ENCODE results near the gene MFSD12.

The MFSD12 gene

GRCh38 chr19:3575949-3576673 lies 18.7 kb upstream of the MFSD12 start:
- Histone ChIP-seq H3K9ac (ENCODE audit: low read length) (no peak overlapping the region), H3K27ac (ENCODE audit: low read length) (no peak overlapping the region), H3K36me3 (replicated peaks; ENCODE audit: insufficient read depth, low read length) (no peaks in the 10 kb centered on the region), H3K9me3 (replicated peaks; ENCODE audit: insufficient read depth, low read length) (no peaks in the 10 kb centered on the region), H4K20me1 (ENCODE audit: insufficient read depth, low read length) (no peaks in the 10 kb centered on the region), H3F3A (ENCODE audit: insufficient read depth, low read length) (0 out of 2 replicates have a peak, but pooled peaks cover 9% of the 10 kb centered on the region), H3K4me3 (ENCODE audit: low read length) (no peak overlapping the region), H3K4me1 (ENCODE audit: low read length) (0 out of 2 replicates have a peak, but pooled peaks cover 4% of the 10 kb centered on the region), H3K4me2 (ENCODE audit: low read depth, low read length) (no peak overlapping the region), H2AFZ (ENCODE audit: low read length) (no peak overlapping the region), H3K79me2 (ENCODE audit: low read length) (peaks cover 6% of the 10 kb centered on the region), H3K27me3 (replicated peaks; ENCODE audit: insufficient read depth, low read length) (no peaks in the 10 kb centered on the region), H3K9me2 (replicated peaks; ENCODE audit: insufficient read depth, low read length) (no peaks in the 10 kb centered on the region)
- TF ChIP-seq EZH2phosphoT487 (IDR thresholded peaks at IDR 0.05; ENCODE audit: low read length) (no peak), CTCF (IDR thresholded peaks at IDR 0.05; ENCODE audit: low read length) (no peak), EZH2 (optimal IDR thresholded peaks at IDR 0.05; ENCODE audit: low read depth, low read length) (no peak)
- DNase-seq, result no peak

- Histone ChIP-seq H3K9me3 (replicated peaks; ENCODE audit: insufficient read depth, low read length) (no peaks in the 10 kb centered on the region), H3K27ac (ENCODE audit: low read length) (no peak overlapping the region), H3K79me2 (ENCODE audit: low read length) (peaks cover 6% of the 10 kb centered on the region), H3K27me3 (replicated peaks; ENCODE audit: insufficient read depth, low read length) (no peaks in the 10 kb centered on the region; the same call in 1 of the 2 replicates), H3K36me3 (replicated peaks; ENCODE audit: insufficient read depth, low read length) (no peaks in the 10 kb centered on the region), H4K20me1 (ENCODE audit: insufficient read depth, low read length) (no peaks in the 10 kb centered on the region), H3F3A (ENCODE audit: insufficient read depth, low read length) (0 out of 2 replicates have a peak, but pooled peaks cover 9% of the 10 kb centered on the region), H3K9me2 (replicated peaks; ENCODE audit: insufficient read depth, low read length) (no peaks in the 10 kb centered on the region), H2AFZ (ENCODE audit: low read length) (no peak overlapping the region), H3K9ac (ENCODE audit: low read length) (no peak overlapping the region), H3K4me3 (ENCODE audit: low read length) (no peak overlapping the region), H3K4me1 (ENCODE audit: low read length) (0 out of 2 replicates have a peak, but pooled peaks cover 4% of the 10 kb centered on the region), H3K4me2 (ENCODE audit: low read depth, low read length) (no peak overlapping the region)
- no peak for DNase-seq
- no peak for TF ChIP-seq EZH2phosphoT487 (IDR thresholded peaks at IDR 0.05; ENCODE audit: low read length)
- TF ChIP-seq CTCF (IDR thresholded peaks at IDR 0.05; ENCODE audit: low read length), result peak; percentile 30
- no peak for TF ChIP-seq EZH2 (optimal IDR thresholded peaks at IDR 0.05; ENCODE audit: low read depth, low read length)
Observed at GRCh38 chr19:3575260-3575741, 17.9 kb upstream of the MFSD12 start.

GRCh38 chr19:3573858-3574637 lies 16.7 kb upstream of the MFSD12 start:
- Histone ChIP-seq H3K4me2 (ENCODE audit: low read depth, low read length) (peak overlapping the region; percentile 95; the same call in 1 of the 2 replicates), H3K9me3 (replicated peaks; ENCODE audit: insufficient read depth, low read length) (no peaks in the 10 kb centered on the region), H3K79me2 (ENCODE audit: low read length) (peaks cover 6% of the 10 kb centered on the region), H3K27me3 (replicated peaks; ENCODE audit: insufficient read depth, low read length) (peaks cover 2% of the 10 kb centered on the region), H3K27ac (ENCODE audit: low read length) (no peak overlapping the region), H2AFZ (ENCODE audit: low read length) (no peak overlapping the region), H3K9ac (ENCODE audit: low read length) (no peak overlapping the region), H3K36me3 (replicated peaks; ENCODE audit: insufficient read depth, low read length) (no peaks in the 10 kb centered on the region), H3K9me2 (replicated peaks; ENCODE audit: insufficient read depth, low read length) (no peaks in the 10 kb centered on the region), H4K20me1 (ENCODE audit: insufficient read depth, low read length) (no peaks in the 10 kb centered on the region), H3K4me3 (ENCODE audit: low read length) (peak overlapping the region; percentile 97; the same call in 1 of the 2 replicates), H3K4me1 (ENCODE audit: low read length) (0 out of 2 replicates have a peak, but pooled peaks cover 4% of the 10 kb centered on the region), H3F3A (ENCODE audit: insufficient read depth, low read length) (0 out of 2 replicates have a peak, but pooled peaks cover 9% of the 10 kb centered on the region)
- no peak for TF ChIP-seq EZH2 (optimal IDR thresholded peaks at IDR 0.05; ENCODE audit: low read depth, low read length)
- no peak for TF ChIP-seq EZH2phosphoT487 (IDR thresholded peaks at IDR 0.05; ENCODE audit: low read length)
- no peak for TF ChIP-seq CTCF (IDR thresholded peaks at IDR 0.05; ENCODE audit: low read length)
- peak; percentile 98 for DNase-seq

Measured in MM.1S (cell line).